HL-60/S4 treated with retinoic acid at 250 ng/mL for 4 days and 3 days (cell line): Measurements from ENCODE around the gene OVCH2.
"Not testable (repeated sequence)": the region's sequence is repeated elsewhere in the genome, so short reads cannot be mapped to it uniquely, and the experiment has no call there.

Experiments used
- in situ Hi-C: fragments of 300-500 bp; cut with MboI; formaldehyde crosslinking; loops from 2 replicates; pipeline ENCODE4 v1.7.0; 2022; ENCODE audit warnings: low sequenced_read_pairs

The OVCH2 gene

DNA sequence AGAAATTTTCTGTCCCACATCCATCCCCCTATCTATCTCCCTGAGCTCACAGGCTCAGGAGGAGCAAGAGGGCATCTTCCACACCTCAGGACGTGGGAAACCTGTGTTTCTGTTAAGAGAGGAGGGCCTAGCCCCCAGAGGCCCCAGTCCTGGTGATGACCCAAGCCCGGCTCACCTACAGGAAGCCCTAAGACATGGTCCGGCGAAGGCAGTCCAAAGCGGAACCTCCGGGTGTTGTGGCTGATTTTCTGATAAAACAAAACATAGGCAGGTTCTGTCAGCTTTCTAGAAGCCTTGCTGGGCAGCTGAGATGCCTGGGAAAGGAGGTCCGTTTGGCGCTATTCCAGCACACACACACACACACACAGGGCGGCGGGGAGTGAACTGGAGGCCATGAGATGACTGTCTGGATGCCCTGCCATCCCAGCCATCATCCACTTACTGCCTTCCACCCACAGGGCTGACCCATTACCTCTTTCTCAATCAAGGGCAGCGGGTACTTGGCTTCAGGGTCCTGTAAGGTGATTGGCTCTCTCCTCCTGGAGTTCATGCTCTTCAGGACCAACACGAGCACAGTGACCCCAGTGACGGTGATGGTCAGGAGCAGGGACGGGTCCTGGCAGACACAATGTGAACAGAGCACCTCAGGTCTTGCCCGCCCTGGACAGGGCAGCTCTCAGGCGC, 33.9 kb downstream of the OVCH2 start:
- in situ Hi-C loops, result no loop called here

GRCh38 chr11:7671347-7672215, 34.7 kb downstream of the OVCH2 start:
- in situ Hi-C loops, result no loop called here

GRCh38 chr11:7670641-7671040, 35.6 kb downstream of the OVCH2 start:
- in situ Hi-C loops, result no loop called here

DNA sequence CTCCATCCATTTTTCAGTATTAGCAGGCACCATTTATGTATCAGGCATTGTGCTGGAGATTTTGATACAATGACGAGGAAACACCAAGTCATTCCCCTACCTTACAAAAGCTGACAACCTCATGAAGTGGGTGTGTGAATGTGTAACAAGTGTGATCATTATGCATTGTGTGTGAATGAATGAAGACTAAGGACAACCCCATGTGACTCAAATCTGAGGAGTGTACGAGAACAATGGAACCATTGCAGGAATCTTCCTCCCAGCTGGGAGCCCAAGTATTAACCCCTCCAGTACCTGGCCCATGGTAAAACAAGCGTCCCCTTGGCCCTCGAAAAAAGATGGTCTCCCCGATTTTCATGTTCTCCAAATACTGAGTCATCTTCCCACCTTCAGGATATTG, 37.4 kb downstream of the OVCH2 start:
- in situ Hi-C loops, result no loop called here

DNA sequence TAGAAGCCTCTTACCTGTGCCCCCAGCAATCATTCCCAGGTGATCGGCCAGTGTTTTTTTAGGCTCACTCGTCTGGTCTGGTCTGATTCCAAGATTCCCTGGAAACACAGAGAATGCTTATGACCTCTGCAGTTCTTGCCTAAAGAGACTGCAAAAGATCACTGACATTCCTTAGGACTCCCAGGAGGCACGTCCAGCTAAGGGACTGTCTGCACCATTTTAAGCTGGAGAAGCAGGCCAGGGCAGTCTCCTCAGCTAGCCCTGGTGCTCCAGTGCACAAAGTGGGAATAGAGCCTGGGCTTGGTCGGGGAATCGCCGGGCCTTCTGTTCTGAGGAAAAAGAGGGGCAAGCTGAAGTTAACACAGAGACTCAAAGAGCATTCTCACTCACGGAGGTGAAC, 37.8 kb downstream of the OVCH2 start:
- in situ Hi-C loops, result no loop called here

DNA sequence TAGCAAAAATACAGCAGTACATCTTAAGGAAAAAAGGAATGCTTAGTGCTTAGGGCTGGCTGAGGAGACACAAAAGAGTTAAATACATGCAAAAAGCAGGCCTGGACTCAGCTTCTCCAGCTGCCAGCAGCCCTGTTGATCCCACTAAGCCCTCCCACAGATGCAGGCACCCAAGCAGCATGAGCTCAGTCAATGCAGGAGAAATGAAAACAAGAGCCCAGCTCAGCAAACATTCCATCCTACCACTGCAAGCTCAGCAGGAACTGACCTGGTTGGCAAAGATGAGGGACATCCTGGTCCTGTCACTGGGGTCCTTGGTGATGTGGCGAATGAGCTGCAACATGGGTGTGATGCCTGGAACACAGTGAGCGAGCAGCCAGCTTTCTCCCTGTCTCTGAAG, 38.8 kb downstream of the OVCH2 start:
- in situ Hi-C loops, result no loop called here

GRCh38 chr11:7666292-7666866, 39.9 kb downstream of the OVCH2 start:
- in situ Hi-C loops, result no loop called here

DNA sequence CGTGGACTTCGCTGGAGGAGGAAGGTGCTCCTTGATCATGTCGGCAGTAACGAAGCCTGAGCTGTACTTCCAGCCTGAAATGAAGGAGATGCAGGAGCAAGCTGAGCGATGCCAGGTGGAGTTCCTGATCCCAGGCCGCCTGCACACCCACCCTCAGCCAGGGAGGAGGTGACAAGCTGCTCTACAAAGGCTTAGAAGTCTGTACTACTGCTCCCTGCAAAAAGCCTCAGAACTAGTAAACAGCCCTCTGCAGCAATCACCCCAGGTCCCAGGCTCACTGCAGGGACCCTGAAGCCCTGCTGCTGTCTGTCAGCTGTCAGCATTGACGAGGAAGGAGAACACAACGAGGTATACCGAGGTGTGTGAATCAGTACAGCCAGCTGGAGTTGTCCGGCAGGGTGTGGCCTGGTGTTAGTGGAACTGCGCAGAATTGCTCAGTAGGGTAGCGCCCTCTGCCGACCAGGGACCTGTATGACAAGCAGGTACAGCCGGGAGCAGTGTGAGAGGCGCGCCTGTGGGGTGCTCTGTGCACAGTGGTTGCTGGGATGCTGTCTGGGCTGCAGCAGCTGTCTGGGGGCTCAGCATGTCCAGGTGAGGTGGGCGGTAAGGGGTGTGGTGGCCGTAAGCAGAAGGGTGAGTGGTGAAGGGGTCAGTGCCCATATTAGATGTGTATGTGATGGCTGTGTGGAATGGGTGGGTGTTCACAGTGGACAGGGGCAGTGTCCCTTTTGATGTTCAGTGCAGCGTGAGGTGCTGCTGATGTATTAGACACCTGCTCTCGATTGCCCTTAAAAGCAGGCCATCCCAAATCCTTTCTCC, 40.6 kb downstream of the OVCH2 start:
- in situ Hi-C loops, result no loop called here

GRCh38 chr11:7664867-7665266, 41.4 kb downstream of the OVCH2 start:
- in situ Hi-C loops, result no loop called here

DNA sequence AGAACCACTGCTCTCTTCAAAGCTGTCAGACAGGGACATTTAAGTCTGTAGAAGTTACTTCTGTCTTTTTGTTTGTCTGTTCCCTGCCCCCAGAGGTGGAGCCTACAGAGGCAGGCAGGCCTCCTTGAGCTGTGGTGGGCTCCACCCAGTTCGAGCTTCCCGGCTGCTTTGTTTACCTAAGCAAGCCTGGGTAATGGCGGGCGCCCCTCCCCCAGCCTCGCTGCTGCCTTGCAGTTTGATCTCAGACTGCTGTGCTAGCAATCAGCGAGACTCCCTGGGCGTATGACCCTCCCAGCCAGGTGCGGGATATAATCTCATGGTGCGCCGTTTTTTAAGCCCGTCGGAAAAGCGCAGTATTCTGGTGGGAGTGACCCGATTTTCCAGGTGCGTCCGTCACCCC, 42.7 kb downstream of the OVCH2 start:
- in situ Hi-C loops, result not testable (repeated sequence)

- in situ Hi-C loops, result no loop called here
Measured at GRCh38 chr11:7657306-7658025, 48.8 kb downstream of the OVCH2 start.

- in situ Hi-C loops, result no loop called here
Measured at GRCh38 chr11:7656704-7657103, 49.6 kb downstream of the OVCH2 start.

DNA sequence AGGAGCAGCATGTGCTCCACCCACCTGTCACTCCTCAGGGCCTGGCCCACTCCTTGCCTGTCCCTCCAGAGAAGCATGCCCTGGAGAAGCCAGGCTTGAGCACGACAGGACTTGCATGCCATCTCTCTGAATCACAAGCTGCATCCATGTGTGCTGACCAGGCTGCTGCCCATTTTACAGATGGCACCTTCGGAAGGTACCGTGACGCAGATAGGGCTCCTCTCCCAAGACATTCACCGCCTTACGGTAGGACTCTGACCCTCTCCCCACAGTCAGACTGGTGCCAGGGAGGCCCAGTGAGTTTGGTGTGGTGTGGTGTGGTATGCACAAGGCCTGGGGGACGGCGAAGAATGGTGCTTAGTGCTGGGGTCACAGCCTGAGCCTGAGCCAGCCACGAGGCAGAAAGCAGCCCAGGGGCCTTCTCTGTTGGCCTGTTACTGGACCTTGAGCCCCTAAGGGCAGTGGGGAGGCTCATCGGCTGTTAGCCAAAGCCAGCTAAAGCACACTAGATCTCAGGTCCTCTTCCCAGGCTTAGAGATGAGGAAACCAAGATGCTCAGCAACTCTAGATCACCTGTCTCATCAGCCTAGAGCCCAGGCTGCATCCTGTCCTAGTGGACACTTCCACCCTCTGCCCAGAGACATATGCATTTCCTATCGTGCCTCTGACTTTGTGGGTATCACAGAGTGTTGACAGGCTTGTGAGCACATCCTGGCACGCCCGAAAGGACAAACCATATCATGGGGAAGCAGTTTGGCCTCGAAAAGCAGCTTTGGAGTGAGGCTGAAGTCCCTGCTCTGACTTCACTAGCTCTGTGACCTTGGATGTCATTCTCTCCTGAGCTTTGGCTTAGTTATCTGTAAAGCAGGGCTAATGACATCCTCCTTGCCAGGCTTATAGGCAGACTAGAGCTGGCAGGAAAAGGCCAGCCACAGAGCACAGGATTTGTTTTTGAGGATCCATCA, 50.7 kb downstream of the OVCH2 start:
- in situ Hi-C loops, result no loop called here

DNA sequence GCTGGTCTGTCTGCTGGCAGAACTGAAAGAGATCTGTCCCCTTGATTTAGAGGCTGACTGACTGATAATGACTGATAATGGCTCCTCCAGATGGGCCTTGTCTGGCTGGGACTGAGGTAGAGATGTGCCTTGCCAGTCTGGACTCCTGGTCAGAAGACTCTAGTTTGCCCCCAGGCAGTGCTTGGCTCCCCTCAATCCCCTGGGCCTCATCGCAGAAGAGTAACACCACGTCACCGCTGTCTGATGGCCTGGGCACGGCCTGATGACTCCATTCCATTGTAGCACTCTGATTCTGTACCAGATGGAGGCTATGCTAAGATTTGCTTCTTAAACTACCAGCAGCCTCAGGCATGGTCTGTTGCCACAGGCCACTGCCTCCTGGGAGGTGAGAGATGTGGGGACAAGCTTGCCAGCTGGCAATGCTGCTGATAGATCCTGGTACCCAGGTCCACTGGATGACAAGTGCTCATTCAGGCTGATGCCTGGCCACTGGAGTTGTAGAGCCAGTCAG, 52.0 kb downstream of the OVCH2 start:
- in situ Hi-C loops, result no loop called here

GRCh38 chr11:7651700-7652099, 54.6 kb downstream of the OVCH2 start:
- in situ Hi-C loops, result no loop called here

DNA sequence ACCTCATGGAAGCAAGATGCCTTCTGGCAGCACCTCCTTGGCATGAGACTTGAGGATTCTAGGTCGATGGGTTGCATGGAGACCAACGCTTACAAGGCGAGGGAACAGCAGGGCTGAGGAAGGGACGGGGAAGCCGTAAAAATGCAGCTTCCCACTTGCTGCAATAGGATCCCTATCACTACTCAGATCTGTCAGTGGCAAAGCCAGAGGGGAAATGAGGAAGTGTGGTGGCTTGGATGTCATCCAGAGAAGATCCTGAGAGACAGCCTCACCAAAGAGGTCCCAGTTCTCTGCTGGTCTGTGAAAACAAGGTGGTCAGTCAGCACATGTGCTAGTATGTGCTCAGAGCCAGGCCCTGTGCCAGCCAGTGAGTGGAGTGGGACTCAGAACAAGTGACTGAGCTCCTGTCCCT, 55.1 kb downstream of the OVCH2 start:
- in situ Hi-C loops, result no loop called here

- in situ Hi-C loops, result no loop called here
Measured at GRCh38 chr11:7648264-7648663, 58.0 kb downstream of the OVCH2 start.

- in situ Hi-C loops, result no loop called here
Measured at GRCh38 chr11:7646866-7647265, 59.4 kb downstream of the OVCH2 start.

DNA sequence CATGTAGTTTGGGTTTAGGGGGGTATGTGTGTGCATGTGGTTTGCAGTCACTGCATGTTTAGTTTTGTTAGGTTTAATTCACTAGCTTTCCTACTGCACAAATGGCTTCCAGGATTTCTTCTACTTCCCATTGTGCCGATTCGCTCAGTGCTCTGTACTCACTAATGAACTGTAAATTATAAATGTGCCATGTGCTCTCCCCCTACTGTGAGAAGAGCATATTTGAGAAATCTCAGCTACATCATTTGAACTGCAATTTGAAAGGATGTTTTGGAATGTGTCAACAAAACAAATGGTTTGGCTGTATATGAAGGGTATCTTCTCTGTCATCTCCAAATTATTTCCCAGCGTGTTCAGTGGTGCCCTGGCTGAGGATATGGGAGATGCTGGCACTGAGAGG, 61.1 kb downstream of the OVCH2 start:
- in situ Hi-C loops, result no loop called here
